HG03442 (cell line): ENCODE measurements around the gene OSBPL9.
"Not testable (repeated sequence)": the region's sequence is repeated elsewhere in the genome, so short reads cannot be mapped to it uniquely, and the experiment has no call there.

Source experiments
- ATAC-seq: cut with Tn5 transposase; IDR thresholded peaks from one replicate; pipeline ENCODE4 v1.9.1; 2021; ENCODE audit warnings: mild to moderate bottlenecking, moderate library complexity; ENCODE audit not compliant: unreplicated experiment

OSBPL9 gene

GRCh38 chr1:51634618-51635017 lies 17.7 kb downstream of the OSBPL9 start:
- ATAC-seq: no peak

GRCh38 chr1:51635615-51636014 lies 18.7 kb downstream of the OSBPL9 start:
- ATAC-seq: no peak

GRCh38 chr1:51636191-51636590 lies 19.3 kb downstream of the OSBPL9 start:
- ATAC-seq: no peak

GRCh38 chr1:51636764-51637522 lies 20.1 kb downstream of the OSBPL9 start:
- no peak for ATAC-seq

- ATAC-seq: no peak
Observed at GRCh38 chr1:51638350-51638749, 21.5 kb downstream of the OSBPL9 start.

GRCh38 chr1:51639694-51640093 lies 22.8 kb downstream of the OSBPL9 start:
- ATAC-seq: no peak

- ATAC-seq: no peak
Observed at GRCh38 chr1:51641096-51641495, 24.2 kb downstream of the OSBPL9 start.

GRCh38 chr1:51642739-51643142 lies 25.8 kb downstream of the OSBPL9 start:
- no peak for ATAC-seq

- no peak for ATAC-seq
Observed at GRCh38 chr1:51643362-51643761, 26.5 kb downstream of the OSBPL9 start.

- ATAC-seq: no peak
Observed at GRCh38 chr1:51644020-51644419, 27.1 kb downstream of the OSBPL9 start.

GRCh38 chr1:51644533-51645197 lies 27.8 kb downstream of the OSBPL9 start:
- ATAC-seq: no peak

- ATAC-seq: not testable (repeated sequence)
Observed at GRCh38 chr1:51646592-51646991, 29.7 kb downstream of the OSBPL9 start.

- no peak for ATAC-seq
Observed at GRCh38 chr1:51648180-51649109, 31.6 kb downstream of the OSBPL9 start.

- no peak for ATAC-seq
Observed at GRCh38 chr1:51649593-51650091, 32.8 kb downstream of the OSBPL9 start.

GRCh38 chr1:51650198-51650597 lies 33.3 kb downstream of the OSBPL9 start:
- no peak for ATAC-seq

- no peak for ATAC-seq
Observed at GRCh38 chr1:51651552-51651942, 34.7 kb downstream of the OSBPL9 start.

GRCh38 chr1:51652599-51652998 lies 35.7 kb downstream of the OSBPL9 start:
- ATAC-seq: no peak

GRCh38 chr1:51653127-51653526 lies 36.2 kb downstream of the OSBPL9 start:
- ATAC-seq: no peak

- no peak for ATAC-seq
Observed at GRCh38 chr1:51654000-51654399, 37.1 kb downstream of the OSBPL9 start.

- no peak for ATAC-seq
Observed at GRCh38 chr1:51656374-51656773, 39.5 kb downstream of the OSBPL9 start.

- no peak for ATAC-seq
Observed at GRCh38 chr1:51660580-51660979, 43.7 kb downstream of the OSBPL9 start.
